MM.1S (cell line): ENCODE measurements around the gene UQCRH.

ENCODE experiments used
- DNase-seq: peaks from one replicate; pipeline ENCODE4 v3.0.0-alpha.2; 2015
- H2AFZ ChIP-seq: fragments of 300-600 bp; sonication (generic); 2 replicates; pipeline ENCODE4 v1.6.0; 2016; ENCODE audit warnings: antibody characterized with exemption, low read length
- H3F3A ChIP-seq: fragments of 300-600 bp; sonication (generic); 2 replicates; pipeline ENCODE4 v1.6.1; 2016; ENCODE audit warnings: mild to moderate bottlenecking, antibody characterized with exemption, low read length, moderate library complexity, mixed read lengths; ENCODE audit not compliant: insufficient read depth
- H3K27ac ChIP-seq: fragments of 300-600 bp; sonication (generic); 2 replicates; pipeline ENCODE4 v1.5.1; 2016; ENCODE audit warnings: mild to moderate bottlenecking, low read length
- H3K27me3 ChIP-seq: fragments of 300-600 bp; sonication (generic); replicated peaks from 2 replicates; pipeline ENCODE4 v1.6.0; 2016; ENCODE audit warnings: low read length; ENCODE audit not compliant: insufficient read depth
- H3K36me3 ChIP-seq: fragments of 300-600 bp; sonication (generic); replicated peaks from 2 replicates; pipeline ENCODE4 v1.6.1; 2016; ENCODE audit warnings: mild to moderate bottlenecking, low read length, mixed read lengths; ENCODE audit not compliant: insufficient read depth
- H3K4me1 ChIP-seq: fragments of 300-600 bp; sonication (generic); 2 replicates; pipeline ENCODE4 v1.6.1; 2016; ENCODE audit warnings: low read length, mixed read lengths
- H3K4me2 ChIP-seq: fragments of 300-600 bp; sonication (generic); 2 replicates; pipeline ENCODE4 v1.6.0; 2016; ENCODE audit warnings: low read depth, low read length
- H3K4me3 ChIP-seq: fragments of 300-600 bp; sonication (generic); 2 replicates; pipeline ENCODE4 v1.5.1; 2016; ENCODE audit warnings: low read length, mixed read lengths
- H3K79me2 ChIP-seq: fragments of 300-600 bp; sonication (generic); 2 replicates; pipeline ENCODE4 v1.6.1; 2016; ENCODE audit warnings: mixed run types, low read length, mixed read lengths
- H3K9ac ChIP-seq: fragments of 300-600 bp; sonication (generic); 2 replicates; pipeline ENCODE4 v1.6.1; 2016; ENCODE audit warnings: low read length, mixed read lengths
- H3K9me2 ChIP-seq: fragments of 300-600 bp; sonication (generic); replicated peaks from 2 replicates; pipeline ENCODE4 v1.6.1; 2016; ENCODE audit warnings: mild to moderate bottlenecking, low read length, mixed read lengths; ENCODE audit not compliant: insufficient read depth
- H3K9me3 ChIP-seq: fragments of 300-600 bp; sonication (generic); replicated peaks from 2 replicates; pipeline ENCODE4 v1.6.1; 2016; ENCODE audit warnings: mild to moderate bottlenecking, low read length, mixed read lengths; ENCODE audit not compliant: insufficient read depth
- H4K20me1 ChIP-seq: fragments of 300-600 bp; sonication (generic); 2 replicates; pipeline ENCODE4 v1.6.1; 2016; ENCODE audit warnings: mild to moderate bottlenecking, low read length, moderate library complexity, mixed read lengths; ENCODE audit not compliant: insufficient read depth
- EZH2 ChIP-seq: fragments of 300-600 bp; sonication (generic); optimal IDR thresholded peaks from 2 replicates; pipeline ENCODE3; 2017; ENCODE audit warnings: low read depth, mild to moderate bottlenecking, antibody characterized with exemption, low read length, mixed read lengths
- EZH2phosphoT487 ChIP-seq: fragments of 300-600 bp; sonication (generic); IDR thresholded peaks from 2 replicates; pipeline ENCODE4 v1.6.1; 2018; ENCODE audit warnings: antibody characterized with exemption, low read length
- TF ChIP-seq, protein P1 (sequence below): fragments of 300-600 bp; sonication (generic); IDR thresholded peaks from 2 replicates; pipeline ENCODE4 v1.5.1; 2016; ENCODE audit warnings: antibody characterized with exemption, low read length, mixed read lengths

Gene UQCRH

DNA sequence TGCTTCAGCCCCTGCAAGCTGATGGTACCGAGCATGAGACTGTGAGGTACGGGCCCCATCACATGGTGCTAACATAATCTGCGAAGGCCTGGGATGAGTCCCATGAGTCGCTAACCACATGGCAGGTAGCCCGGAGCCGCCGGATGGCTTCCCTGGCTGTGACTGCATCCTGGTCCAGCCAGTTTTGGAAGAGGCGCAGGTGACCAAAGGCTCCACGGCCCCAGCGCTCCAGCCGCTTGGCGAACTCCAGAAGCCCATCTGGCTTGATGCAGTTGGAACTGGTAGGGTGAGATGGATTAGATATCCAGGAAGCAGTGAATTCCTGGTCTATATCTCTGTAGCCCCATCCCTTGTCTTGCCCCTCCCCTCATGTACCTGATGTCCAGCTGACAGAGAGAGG, 24.7 kb upstream of the UQCRH start:
- Histone ChIP-seq H2AFZ (no peak overlapping the region), H3K4me1 (no peaks in the 10 kb centered on the region), H3K4me2 (no peak overlapping the region), H3K79me2 (no peaks in the 10 kb centered on the region), H3K9ac (no peak overlapping the region), H3K4me3 (no peak overlapping the region), H3K27ac (no peak overlapping the region), H3K9me3 (no peaks in the 10 kb centered on the region), H3F3A (0 out of 2 replicates have a peak, but pooled peaks cover 3% of the 10 kb centered on the region), H3K36me3 (peaks cover 8% of the 10 kb centered on the region), H3K27me3 (no peaks in the 10 kb centered on the region), H4K20me1 (no peaks in the 10 kb centered on the region), H3K9me2 (no peaks in the 10 kb centered on the region)
- DNase-seq = no peak
- TF ChIP-seq EZH2phosphoT487 (no peak), EZH2 (no peak)
- TF ChIP-seq, protein P1, sequence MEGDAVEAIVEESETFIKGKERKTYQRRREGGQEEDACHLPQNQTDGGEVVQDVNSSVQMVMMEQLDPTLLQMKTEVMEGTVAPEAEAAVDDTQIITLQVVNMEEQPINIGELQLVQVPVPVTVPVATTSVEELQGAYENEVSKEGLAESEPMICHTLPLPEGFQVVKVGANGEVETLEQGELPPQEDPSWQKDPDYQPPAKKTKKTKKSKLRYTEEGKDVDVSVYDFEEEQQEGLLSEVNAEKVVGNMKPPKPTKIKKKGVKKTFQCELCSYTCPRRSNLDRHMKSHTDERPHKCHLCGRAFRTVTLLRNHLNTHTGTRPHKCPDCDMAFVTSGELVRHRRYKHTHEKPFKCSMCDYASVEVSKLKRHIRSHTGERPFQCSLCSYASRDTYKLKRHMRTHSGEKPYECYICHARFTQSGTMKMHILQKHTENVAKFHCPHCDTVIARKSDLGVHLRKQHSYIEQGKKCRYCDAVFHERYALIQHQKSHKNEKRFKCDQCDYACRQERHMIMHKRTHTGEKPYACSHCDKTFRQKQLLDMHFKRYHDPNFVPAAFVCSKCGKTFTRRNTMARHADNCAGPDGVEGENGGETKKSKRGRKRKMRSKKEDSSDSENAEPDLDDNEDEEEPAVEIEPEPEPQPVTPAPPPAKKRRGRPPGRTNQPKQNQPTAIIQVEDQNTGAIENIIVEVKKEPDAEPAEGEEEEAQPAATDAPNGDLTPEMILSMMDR = no peak

DNA sequence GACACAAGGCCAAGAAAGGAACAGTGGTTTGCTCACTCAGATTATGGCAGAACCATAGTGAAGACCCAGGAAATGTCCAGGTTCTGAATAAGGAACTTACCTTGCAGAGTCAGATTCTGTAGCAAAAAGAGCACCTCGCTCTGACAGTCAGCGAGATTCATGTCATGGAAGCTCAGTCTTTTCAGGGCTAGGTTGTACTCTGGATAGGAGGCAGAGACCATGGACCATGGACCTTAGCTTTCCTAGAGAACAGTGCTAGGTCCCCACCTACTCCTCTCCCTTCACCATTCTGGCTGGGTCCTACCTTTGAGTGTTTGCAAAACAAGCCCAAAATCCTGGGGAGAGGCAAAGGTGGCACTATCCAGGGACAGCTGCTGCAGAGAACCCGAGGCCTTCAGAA, 23.4 kb upstream of the UQCRH start:
- H3K4me2 ChIP-seq = no peak overlapping the region
- H3K4me1 ChIP-seq = no peaks in the 10 kb centered on the region
- H3K27me3 ChIP-seq = no peaks in the 10 kb centered on the region
- H2AFZ ChIP-seq = no peak overlapping the region
- no peak overlapping the region for H3K9ac ChIP-seq
- no peaks in the 10 kb centered on the region for H3K9me3 ChIP-seq
- no peaks in the 10 kb centered on the region for H3K79me2 ChIP-seq
- H3K9me2 ChIP-seq = no peaks in the 10 kb centered on the region
- H3K36me3 ChIP-seq = peaks cover 8% of the 10 kb centered on the region
- H3K4me3 ChIP-seq = no peak overlapping the region
- TF ChIP-seq EZH2 (no peak), EZH2phosphoT487 (no peak)
- TF ChIP-seq, protein P1 = no peak
- no peak for DNase-seq
- H4K20me1 ChIP-seq = no peaks in the 10 kb centered on the region
- peaks cover under 1% of the 10 kb centered on the region; the same call in 1 of the 2 replicates for H3F3A ChIP-seq
- H3K27ac ChIP-seq = no peak overlapping the region

DNA sequence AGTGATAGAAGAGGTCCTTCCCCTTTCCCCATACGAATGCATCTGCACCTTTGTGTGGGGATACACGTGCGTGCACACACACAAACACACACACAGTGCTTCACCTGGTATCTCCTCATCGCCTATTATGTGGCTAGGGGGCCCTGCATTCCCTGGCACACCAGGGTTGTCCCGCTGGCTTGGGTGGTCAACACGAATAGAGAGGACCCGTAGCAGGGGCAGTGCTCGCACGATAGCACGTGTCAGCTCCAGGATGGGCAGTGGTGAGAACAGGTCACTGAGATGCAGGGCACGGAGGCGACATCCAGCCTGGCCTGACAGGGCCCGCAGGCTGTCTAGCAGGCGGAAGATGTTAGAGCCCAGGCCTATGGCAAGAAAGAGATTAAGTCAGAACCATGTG, 22.5 kb upstream of the UQCRH start:
- H3K4me1 ChIP-seq = no peaks in the 10 kb centered on the region
- H3K9ac ChIP-seq = no peak overlapping the region
- DNase-seq = no peak
- peaks cover 8% of the 10 kb centered on the region for H3K36me3 ChIP-seq
- H3K27me3 ChIP-seq = no peaks in the 10 kb centered on the region
- H3K79me2 ChIP-seq = no peaks in the 10 kb centered on the region
- H3K27ac ChIP-seq = no peak overlapping the region
- no peaks in the 10 kb centered on the region for H4K20me1 ChIP-seq
- no peak overlapping the region for H3K4me3 ChIP-seq
- no peaks in the 10 kb centered on the region; the same call in 1 of the 2 replicates for H3F3A ChIP-seq
- TF ChIP-seq, protein P1 = no peak
- TF ChIP-seq EZH2 (no peak), EZH2phosphoT487 (no peak)
- H2AFZ ChIP-seq = no peak overlapping the region
- H3K4me2 ChIP-seq = no peak overlapping the region
- H3K9me2 ChIP-seq = no peaks in the 10 kb centered on the region
- no peaks in the 10 kb centered on the region for H3K9me3 ChIP-seq
